HepG2 (cell line): ENCODE data around the gene GPR37. TPM values are rescaled to one million over a fixed set of nuclear protein-coding genes. Genes with fewer than 3 reads are reported as not detected.

ENCODE experiments used
- ATAC-seq: fragments of 200-7000 bp; cut with Tn5 transposase; 3 replicates; pipeline ENCODE4 v1.9.1; 2020; ENCODE audit warnings: mild to moderate bottlenecking, moderate library complexity
- BruUV-seq: library from RNA; stranded (reverse); fragments of 400-500 nt; replicated peaks from 2 replicates; lab custom pipeline; 2021; lab: Mats Ljungman, UMichigan
- CTCF ChIA-PET: fragments of 300-600 bp; formaldehyde crosslinking; extraction: SDS; loops from one replicate; lab custom pipeline; 2021; ENCODE audit warnings: low total read pairs, inconsistent platforms, low intra/inter-chr PET ratio; lab: Yijun Ruan, JAX
- POLR2A ChIA-PET: fragments of 350-600 bp; sonication (Branson Sonifier 250); formaldehyde crosslinking; loops from one replicate; lab custom pipeline; 2020; ENCODE audit warnings: antibody characterized with exemption, inconsistent platforms; lab: Yijun Ruan, JAX
- DNase-seq: peaks from one replicate; pipeline ENCODE4 v3.0.0-alpha.2; 2015; ENCODE audit warnings: low spot score
- FAIRE-seq: peaks from 3 replicates; lab custom pipeline; 2011; peaks lifted over from hg19 to GRCh38; lab: Jason Lieb, UNC
- H2AFZ ChIP-seq: one replicate; pipeline ENCODE4 v1.6.1; 2011; ENCODE audit warnings: low read length, inconsistent platforms
- H3K27ac ChIP-seq: fragments of 300-600 bp; 3 replicates; pipeline ENCODE4 v1.8.0; 2011; ENCODE audit warnings: mixed run types, mild to moderate bottlenecking, mixed read lengths, low read length, inconsistent platforms; ENCODE audit not compliant: insufficient read depth; ENCODE audit errors: extremely low read length
- H3K27me3 ChIP-seq, 2 experiments: fragments of 200-600 bp in 1 of 2; 2 replicates in 1 of 2; 3 replicates in 1 of 2; pipeline versions ENCODE4 v1.6.0 to v1.8.0; 2011; ENCODE audit warnings: low read length in 2 of 2, mild to moderate bottlenecking in 2 of 2, moderate library complexity in 2 of 2, inconsistent platforms in 1 of 2; ENCODE audit not compliant: insufficient read depth in 2 of 2, control insufficient read depth in 1 of 2
- H3K36me3 ChIP-seq, 2 experiments: fragments of 200-600 bp in 1 of 2; replicated peaks in 1 of 2; 2 replicates in 1 of 2; 3 replicates in 1 of 2; pipeline versions ENCODE4 v1.5.1 to v1.8.0; 2011; ENCODE audit warnings: low read length in 2 of 2, inconsistent platforms in 1 of 2; ENCODE audit not compliant: insufficient read depth in 2 of 2, control insufficient read depth in 1 of 2
- H3K4me1 ChIP-seq: 2 replicates; pipeline ENCODE4 v1.5.1; 2012; ENCODE audit warnings: low read length, inconsistent platforms; ENCODE audit not compliant: insufficient read depth
- H3K4me2 ChIP-seq: 2 replicates; pipeline ENCODE4 v1.6.0; 2011; ENCODE audit warnings: low read depth, low read length, inconsistent platforms
- H3K4me3 ChIP-seq, 3 experiments: fragments of 200-600 bp in 1 of 3; sonication (generic), shearing (Covaris generic) in 1 of 3; replicated peaks in 1 of 3; 2 replicates each; pipeline ENCODE4 v1.5.1; 2011 to 2016; ENCODE audit warnings: low read length in 3 of 3, inconsistent platforms in 2 of 3, low read depth in 2 of 3, mild to moderate bottlenecking in 2 of 3, control low read depth in 1 of 3, mixed read lengths in 1 of 3; ENCODE audit not compliant: insufficient read depth in 1 of 3
- H3K79me2 ChIP-seq: one replicate; pipeline ENCODE4 v1.6.1; 2011; ENCODE audit warnings: low read length, inconsistent platforms; ENCODE audit not compliant: insufficient read depth
- H3K9ac ChIP-seq: 2 replicates; pipeline ENCODE4 v1.6.0; 2011; ENCODE audit warnings: mild to moderate bottlenecking, low read depth, low read length, inconsistent platforms; ENCODE audit not compliant: insufficient read depth
- H3K9me3 ChIP-seq: 2 replicates; pipeline ENCODE4 v1.5.1; 2012; ENCODE audit warnings: mild to moderate bottlenecking, low read length
- H4K20me1 ChIP-seq: 2 replicates; pipeline ENCODE4 v1.6.0; 2011; ENCODE audit warnings: inconsistent platforms, mild to moderate bottlenecking, low read length, moderate library complexity; ENCODE audit not compliant: insufficient read depth
- CAMTA2 ChIP-seq: sonication (generic); formaldehyde crosslinking; IDR thresholded peaks from 2 replicates; pipeline ENCODE4 v1.4.0; 2020; ENCODE audit warnings: mild to moderate bottlenecking, missing genetic modification reagents, borderline replicate concordance
- EP300 ChIP-seq, 3 experiments: sonication (generic) in 1 of 3; formaldehyde crosslinking in 1 of 3; IDR thresholded peaks; 2 replicates each; pipeline versions ENCODE4 v1.5.1 to v1.6.1; 2011 to 2020; ENCODE audit warnings: low read depth in 2 of 3, low read length in 2 of 3, borderline replicate concordance in 1 of 3, improper control_type of control experiment in 1 of 3, mild to moderate bottlenecking in 1 of 3, missing genetic modification reagents in 1 of 3, moderate library complexity in 1 of 3
- ISX ChIP-seq: sonication (generic); formaldehyde crosslinking; conservative IDR thresholded peaks from 2 replicates; pipeline ENCODE4 v1.5.0; 2020; ENCODE audit warnings: missing genetic modification reagents
- KDM5A ChIP-seq: fragments of 200-600 bp; sonication (generic); IDR thresholded peaks from 2 replicates; pipeline ENCODE4 v1.7.0; 2018; ENCODE audit warnings: antibody characterized with exemption, mild to moderate bottlenecking, low read length, borderline replicate concordance
- MED8 ChIP-seq: sonication (generic); formaldehyde crosslinking; IDR thresholded peaks from 2 replicates; pipeline ENCODE4 v1.8.1; 2023; ENCODE audit warnings: mild to moderate bottlenecking, missing genetic modification reagents; ENCODE audit not compliant: insufficient replicate concordance
- NR2C2 ChIP-seq: sonication (generic); formaldehyde crosslinking; IDR thresholded peaks from 2 replicates; pipeline ENCODE4 v1.4.0; 2020; ENCODE audit warnings: missing genetic modification reagents, mild to moderate bottlenecking, moderate library complexity, borderline replicate concordance
- YEATS2 ChIP-seq: sonication (generic); formaldehyde crosslinking; IDR thresholded peaks from 2 replicates; pipeline ENCODE4 v1.4.0; 2020; ENCODE audit warnings: missing genetic modification reagents, borderline replicate concordance
- ZFP62 ChIP-seq: sonication (generic); formaldehyde crosslinking; IDR thresholded peaks from 2 replicates; pipeline ENCODE4 v1.4.0; 2020; ENCODE audit warnings: missing genetic modification reagents
- ZNF17 ChIP-seq: sonication (generic); formaldehyde crosslinking; IDR thresholded peaks from 2 replicates; pipeline ENCODE4 v1.5.0; 2020; ENCODE audit warnings: mild to moderate bottlenecking, missing genetic modification reagents
- ZNF230 ChIP-seq: sonication (generic); formaldehyde crosslinking; IDR thresholded peaks from 2 replicates; pipeline ENCODE4 v1.4.0; 2020; ENCODE audit warnings: mild to moderate bottlenecking, missing genetic modification reagents
- ZNF326 ChIP-seq: sonication (generic); formaldehyde crosslinking; IDR thresholded peaks from 2 replicates; pipeline ENCODE4 v1.4.0; 2020; ENCODE audit warnings: missing genetic modification reagents, borderline replicate concordance
- ZNF337 ChIP-seq: sonication (generic); formaldehyde crosslinking; IDR thresholded peaks from 2 replicates; pipeline ENCODE4 v1.5.1; 2020; ENCODE audit warnings: missing genetic modification reagents, low read depth, mild to moderate bottlenecking, borderline replicate concordance
- ZNF451 ChIP-seq: sonication (generic); formaldehyde crosslinking; IDR thresholded peaks from 2 replicates; pipeline ENCODE4 v1.5.0; 2020; ENCODE audit warnings: mild to moderate bottlenecking, missing genetic modification reagents
- WGBS: methylation state at CpG from one replicate; pipeline ENCODE4 v1.1.6; 2017; ENCODE audit warnings: low lambda C conversion rate; 5-methylcytosine and 5-hydroxymethylcytosine counted together
- in situ Hi-C: cut with HindIII; loops from 2 replicates; pipeline ENCODE4 v1.10.0; 2017; ENCODE audit warnings: low pct_unique_long_range_greater_than_20kb; ENCODE audit not compliant: extremely low pct_ligation_motif_present
- intact Hi-C: fragments of 100-400 bp; cut with micrococcal nuclease; formaldehyde crosslinking; loops from one replicate; pipeline ENCODE4 v1.10.0; 2022; ENCODE audit not compliant: unreplicated experiment
- polyA plus RNA-seq, 8 experiments: library from polyadenylated mRNA; depleted of rRNA in 3 of 8; stranded (reverse) in 7 of 8; unstranded in 1 of 8; fragments of >200 nt; fragmentation: Illumina TruSeq in 4 of 8; extraction: Trizol in 4 of 8; gene quantifications; 2 replicates each; pipeline versions ENCODE4 v1.2.1 to v1.2.3, GENCODE V29; 2011 to 2016; ENCODE audit warnings: low read depth in 4 of 8, missing spikeins in 1 of 8, mixed read lengths in 1 of 8; ENCODE audit not compliant: insufficient read depth in 1 of 8
- total RNA-seq, 5 experiments: library from RNA; depleted of rRNA; stranded (reverse); fragments of >200 nt; fragmentation: Illumina TruSeq; extraction: Trizol; gene quantifications; 2 replicates each; pipeline ENCODE4 v1.2.3, GENCODE V29; 2016; ENCODE audit warnings: low read depth in 1 of 5
- TF ChIP-seq, protein P1 (sequence below): sonication (generic); formaldehyde crosslinking; conservative IDR thresholded peaks from 2 replicates; pipeline ENCODE4 v1.8.1; 2023; ENCODE audit warnings: missing genetic modification reagents
- TF ChIP-seq, protein P2 (sequence below): sonication (generic); formaldehyde crosslinking; IDR thresholded peaks from 2 replicates; pipeline ENCODE4 v1.5.0; 2020; ENCODE audit warnings: mild to moderate bottlenecking, missing genetic modification reagents

GPR37 gene
- total and polyA plus RNA-seq, 2 of the 13 experiments (the other 11 are each of a cell fraction or from before 2014, with no cell fraction given): not detected

DNA sequence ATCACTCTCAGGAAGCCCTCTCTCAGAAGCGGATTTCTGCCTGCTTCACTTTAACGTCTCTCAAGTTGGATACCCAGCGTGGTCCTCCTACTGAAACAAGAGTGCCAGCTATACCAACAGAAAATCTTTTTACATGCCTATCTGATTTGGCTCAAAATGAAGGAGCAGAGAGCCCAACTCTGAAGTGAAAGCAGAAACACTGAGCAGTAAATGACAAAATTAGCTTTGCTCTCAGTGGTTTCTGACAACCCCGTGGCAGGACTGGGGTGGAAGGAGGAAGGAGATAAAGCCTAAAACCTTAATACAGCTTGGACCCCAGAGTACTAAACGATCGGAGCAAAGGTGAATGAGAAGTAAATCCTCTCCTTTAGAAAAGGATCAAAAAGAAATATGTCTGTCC lies 25.1 kb upstream of the GPR37 start:
- intact Hi-C loops: no loop called here
- H3K4me2 ChIP-seq: no peak overlapping the region
- POLR2A ChIA-PET: no interaction called here
- no peaks in the 10 kb centered on the region for H3K36me3 ChIP-seq
- no peak for ATAC-seq
- no peak for FAIRE-seq
- DNase-seq: no peak
- H4K20me1 ChIP-seq: no peaks in the 10 kb centered on the region
- H3K4me1 ChIP-seq: no peaks in the 10 kb centered on the region
- in situ Hi-C loops: no loop called here
- no peaks in the 10 kb centered on the region for H3K27me3 ChIP-seq
- H3K4me3 ChIP-seq: no peak overlapping the region
- no peak overlapping the region for H3K27ac ChIP-seq
- WGBS: 14% methylated on average over 6 of the region's 6 CpGs
- no peaks in the 10 kb centered on the region for H3K79me2 ChIP-seq
- H3K9me3 ChIP-seq: no peaks in the 10 kb centered on the region
- no peak overlapping the region for H2AFZ ChIP-seq
- H3K9ac ChIP-seq: no peak overlapping the region
- CTCF ChIA-PET: no interaction called here
- TF ChIP-seq YEATS2 (CRISPR knock-in tag): no peak
- TF ChIP-seq ZNF230 (CRISPR knock-in tag): no peak
- TF ChIP-seq MED8 (CRISPR knock-in tag): no peak
- no peak for TF ChIP-seq ISX
- no peak for TF ChIP-seq ZNF326 (CRISPR knock-in tag)
- TF ChIP-seq, protein P1, sequence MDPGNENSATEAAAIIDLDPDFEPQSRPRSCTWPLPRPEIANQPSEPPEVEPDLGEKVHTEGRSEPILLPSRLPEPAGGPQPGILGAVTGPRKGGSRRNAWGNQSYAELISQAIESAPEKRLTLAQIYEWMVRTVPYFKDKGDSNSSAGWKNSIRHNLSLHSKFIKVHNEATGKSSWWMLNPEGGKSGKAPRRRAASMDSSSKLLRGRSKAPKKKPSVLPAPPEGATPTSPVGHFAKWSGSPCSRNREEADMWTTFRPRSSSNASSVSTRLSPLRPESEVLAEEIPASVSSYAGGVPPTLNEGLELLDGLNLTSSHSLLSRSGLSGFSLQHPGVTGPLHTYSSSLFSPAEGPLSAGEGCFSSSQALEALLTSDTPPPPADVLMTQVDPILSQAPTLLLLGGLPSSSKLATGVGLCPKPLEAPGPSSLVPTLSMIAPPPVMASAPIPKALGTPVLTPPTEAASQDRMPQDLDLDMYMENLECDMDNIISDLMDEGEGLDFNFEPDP (CRISPR knock-in tag): no peak
- no TSS peak for BruUV-seq

DNA sequence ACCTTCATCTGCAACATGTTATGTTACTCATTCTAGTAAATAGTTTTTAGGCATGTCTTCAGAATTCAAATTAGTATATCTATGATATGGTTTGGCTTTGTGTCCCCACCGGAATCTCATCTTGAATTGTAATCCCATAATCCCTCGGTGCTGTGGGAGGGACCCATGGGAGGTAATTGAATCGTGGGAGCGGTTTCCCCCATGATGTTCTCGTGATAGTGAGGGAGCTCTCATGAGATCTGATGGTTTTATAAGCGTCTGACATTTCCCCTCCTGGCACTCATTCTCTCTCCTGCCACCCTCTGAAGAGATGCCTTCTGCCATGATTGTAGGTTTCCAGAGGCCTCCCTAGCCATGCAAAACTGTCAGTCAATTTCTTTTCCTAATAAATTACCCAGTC lies 20.4 kb upstream of the GPR37 start:
- ChIA-PET POLR2A (no interaction called here), CTCF (interaction anchor here (0.9 to 1.4 kb wide), 3 partner anchors 615 to 633 kb away, joined by 3 to 9 read pairs (median 7); no protein-coding TSS in a partner anchor)
- Histone ChIP-seq H3K4me3 (no peak overlapping the region), H4K20me1 (no peaks in the 10 kb centered on the region), H3K9me3 (no peaks in the 10 kb centered on the region), H3K36me3 (no peaks in the 10 kb centered on the region), H3K79me2 (no peaks in the 10 kb centered on the region), H3K27ac (no peak overlapping the region), H3K4me1 (peaks cover 10% of the 10 kb centered on the region; the same call in 1 of the 2 replicates), H3K4me2 (no peak overlapping the region), H3K27me3 (no peaks in the 10 kb centered on the region), H2AFZ (no peak overlapping the region), H3K9ac (no peak overlapping the region)
- in situ Hi-C loops (no loop called here), intact Hi-C loops (loop anchor here (1.0 to 10.0 kb wide), 4 partner anchors 301 to 685 kb away; no protein-coding TSS in a partner anchor)
- FAIRE-seq (no peak), DNase-seq (no peak), ATAC-seq (no peak)
- WGBS: 31% methylated on average over 6 of the region's 6 CpGs
- no TSS peak for BruUV-seq
- TF ChIP-seq EP300 (IDR thresholded peaks at IDR 0.05; ENCODE audit: low read depth in 2 of 2, low read length in 2 of 2): no peak
- TF ChIP-seq EP300 (CRISPR knock-in tag; IDR thresholded peaks at IDR 0.05; ENCODE audit: borderline replicate concordance): no peak
- TF ChIP-seq CAMTA2 (CRISPR knock-in tag): no peak
- TF ChIP-seq NR2C2 (CRISPR knock-in tag): no peak
- no peak for TF ChIP-seq ISX
- TF ChIP-seq ZFP62 (CRISPR knock-in tag): no peak
- TF ChIP-seq ZNF17: no peak
- TF ChIP-seq ZNF451: no peak
- no peak for TF ChIP-seq KDM5A
- TF ChIP-seq ZNF337: no peak
- TF ChIP-seq, protein P2, sequence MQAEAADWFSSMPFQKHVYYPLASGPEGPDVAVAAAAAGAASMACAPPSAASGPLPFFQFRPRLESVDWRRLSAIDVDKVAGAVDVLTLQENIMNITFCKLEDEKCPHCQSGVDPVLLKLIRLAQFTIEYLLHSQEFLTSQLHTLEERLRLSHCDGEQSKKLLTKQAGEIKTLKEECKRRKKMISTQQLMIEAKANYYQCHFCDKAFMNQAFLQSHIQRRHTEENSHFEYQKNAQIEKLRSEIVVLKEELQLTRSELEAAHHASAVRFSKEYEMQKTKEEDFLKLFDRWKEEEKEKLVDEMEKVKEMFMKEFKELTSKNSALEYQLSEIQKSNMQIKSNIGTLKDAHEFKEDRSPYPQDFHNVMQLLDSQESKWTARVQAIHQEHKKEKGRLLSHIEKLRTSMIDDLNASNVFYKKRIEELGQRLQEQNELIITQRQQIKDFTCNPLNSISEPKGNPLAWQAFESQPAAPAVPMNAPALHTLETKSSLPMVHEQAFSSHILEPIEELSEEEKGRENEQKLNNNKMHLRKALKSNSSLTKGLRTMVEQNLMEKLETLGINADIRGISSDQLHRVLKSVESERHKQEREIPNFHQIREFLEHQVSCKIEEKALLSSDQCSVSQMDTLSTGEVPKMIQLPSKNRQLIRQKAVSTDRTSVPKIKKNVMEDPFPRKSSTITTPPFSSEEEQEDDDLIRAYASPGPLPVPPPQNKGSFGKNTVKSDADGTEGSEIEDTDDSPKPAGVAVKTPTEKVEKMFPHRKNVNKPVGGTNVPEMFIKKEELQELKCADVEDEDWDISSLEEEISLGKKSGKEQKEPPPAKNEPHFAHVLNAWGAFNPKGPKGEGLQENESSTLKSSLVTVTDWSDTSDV (CRISPR knock-in tag): no peak
